ENCODE results near the gene MYL12A.

- TF ChIP-seq CTCF (conservative IDR thresholded peaks at IDR 0.05; ENCODE audit: low read depth, low read length) (no peak), EZH2 (IDR thresholded peaks at IDR 0.05; ENCODE audit: low read length, unreplicated experiment) (no peak)
Observed at GRCh38 chr18:3226048-3226447, 21.6 kb upstream of the MYL12A start.
